ENCODE data around the gene CITED4. TPM values are rescaled to one million over a fixed set of nuclear protein-coding genes. Genes with fewer than 3 reads are reported as not detected.

CITED4 gene
- total RNA-seq, 2 donors from 2014 or later, result 72.3 to 138 TPM

DNA sequence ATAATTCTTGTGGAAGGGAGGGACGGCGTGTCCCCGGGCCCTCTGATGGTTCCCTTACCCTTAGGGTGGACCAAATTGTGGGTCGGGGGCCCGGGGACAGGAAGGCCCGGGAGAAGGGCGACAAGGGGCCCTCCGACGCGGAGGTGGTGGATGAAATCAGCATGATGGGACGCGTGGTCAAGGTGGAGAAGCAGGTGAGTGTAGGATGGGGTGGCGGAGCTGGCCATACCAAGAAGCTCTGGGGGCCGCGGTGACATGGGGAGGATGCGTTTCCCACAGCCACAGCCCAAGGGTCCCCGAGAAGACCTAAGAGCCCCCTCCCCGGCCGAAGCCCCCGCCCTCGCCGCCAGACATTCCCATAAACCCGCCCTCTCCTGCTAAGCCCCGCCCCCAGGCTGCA, 24.6 kb downstream of the CITED4 start:
- Histone ChIP-seq H3K4me3 (no peak overlapping the region), H3K27ac (no peak overlapping the region), H3K4me1 (replicated peaks) (no peaks in the 10 kb centered on the region), H3K27me3 (replicated peaks; ENCODE audit: insufficient read depth) (no peaks in the 10 kb centered on the region), H3K36me3 (no peaks in the 10 kb centered on the region), H3K9me3 (no peaks in the 10 kb centered on the region)
- intact Hi-C loops (cut with DNase I), result no loop called here
- TF ChIP-seq, protein P1, sequence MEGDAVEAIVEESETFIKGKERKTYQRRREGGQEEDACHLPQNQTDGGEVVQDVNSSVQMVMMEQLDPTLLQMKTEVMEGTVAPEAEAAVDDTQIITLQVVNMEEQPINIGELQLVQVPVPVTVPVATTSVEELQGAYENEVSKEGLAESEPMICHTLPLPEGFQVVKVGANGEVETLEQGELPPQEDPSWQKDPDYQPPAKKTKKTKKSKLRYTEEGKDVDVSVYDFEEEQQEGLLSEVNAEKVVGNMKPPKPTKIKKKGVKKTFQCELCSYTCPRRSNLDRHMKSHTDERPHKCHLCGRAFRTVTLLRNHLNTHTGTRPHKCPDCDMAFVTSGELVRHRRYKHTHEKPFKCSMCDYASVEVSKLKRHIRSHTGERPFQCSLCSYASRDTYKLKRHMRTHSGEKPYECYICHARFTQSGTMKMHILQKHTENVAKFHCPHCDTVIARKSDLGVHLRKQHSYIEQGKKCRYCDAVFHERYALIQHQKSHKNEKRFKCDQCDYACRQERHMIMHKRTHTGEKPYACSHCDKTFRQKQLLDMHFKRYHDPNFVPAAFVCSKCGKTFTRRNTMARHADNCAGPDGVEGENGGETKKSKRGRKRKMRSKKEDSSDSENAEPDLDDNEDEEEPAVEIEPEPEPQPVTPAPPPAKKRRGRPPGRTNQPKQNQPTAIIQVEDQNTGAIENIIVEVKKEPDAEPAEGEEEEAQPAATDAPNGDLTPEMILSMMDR (IDR thresholded peaks at IDR 0.05), result no peak
- no peak for TF ChIP-seq POLR2A (IDR thresholded peaks at IDR 0.05)
- TF ChIP-seq POLR2AphosphoS5 (IDR thresholded peaks at IDR 0.05), result no peak
- 75% methylated on average over 24 of the region's 24 CpGs for WGBS
- no peak for DNase-seq (ENCODE audit: low spot score)

DNA sequence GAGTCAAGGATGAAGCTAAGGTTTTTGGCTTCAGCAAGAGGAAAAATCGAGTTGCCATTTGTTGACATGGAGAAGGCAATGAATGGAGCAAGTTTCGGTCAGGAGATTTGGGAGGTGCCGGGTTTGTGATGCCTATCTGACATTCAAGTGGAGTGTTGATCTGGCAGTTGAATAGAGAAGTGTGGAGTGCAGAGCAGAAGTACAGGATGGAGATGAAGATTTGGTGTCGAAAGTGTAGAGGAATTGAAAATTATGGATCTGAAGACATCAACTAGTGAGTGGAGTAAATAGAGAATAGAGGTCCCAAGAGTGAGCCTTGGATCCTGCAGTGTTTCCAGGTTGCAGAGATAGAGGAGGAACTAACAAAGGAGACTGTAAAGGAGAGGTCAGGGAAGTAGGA, 25.9 kb downstream of the CITED4 start:
- DNase-seq (ENCODE audit: low spot score), result no peak
- Histone ChIP-seq H3K4me1 (replicated peaks) (no peaks in the 10 kb centered on the region), H3K36me3 (no peaks in the 10 kb centered on the region), H3K27me3 (replicated peaks; ENCODE audit: insufficient read depth) (no peaks in the 10 kb centered on the region), H3K9me3 (no peaks in the 10 kb centered on the region), H3K27ac (no peak overlapping the region), H3K4me3 (no peak overlapping the region)
- TF ChIP-seq POLR2A (IDR thresholded peaks at IDR 0.05), result no peak
- TF ChIP-seq, protein P1 (IDR thresholded peaks at IDR 0.05), result no peak
- no peak for TF ChIP-seq POLR2AphosphoS5 (IDR thresholded peaks at IDR 0.05)
- 85% methylated on average over 4 of the region's 4 CpGs for WGBS
- intact Hi-C loops (cut with DNase I), result no loop called here

DNA sequence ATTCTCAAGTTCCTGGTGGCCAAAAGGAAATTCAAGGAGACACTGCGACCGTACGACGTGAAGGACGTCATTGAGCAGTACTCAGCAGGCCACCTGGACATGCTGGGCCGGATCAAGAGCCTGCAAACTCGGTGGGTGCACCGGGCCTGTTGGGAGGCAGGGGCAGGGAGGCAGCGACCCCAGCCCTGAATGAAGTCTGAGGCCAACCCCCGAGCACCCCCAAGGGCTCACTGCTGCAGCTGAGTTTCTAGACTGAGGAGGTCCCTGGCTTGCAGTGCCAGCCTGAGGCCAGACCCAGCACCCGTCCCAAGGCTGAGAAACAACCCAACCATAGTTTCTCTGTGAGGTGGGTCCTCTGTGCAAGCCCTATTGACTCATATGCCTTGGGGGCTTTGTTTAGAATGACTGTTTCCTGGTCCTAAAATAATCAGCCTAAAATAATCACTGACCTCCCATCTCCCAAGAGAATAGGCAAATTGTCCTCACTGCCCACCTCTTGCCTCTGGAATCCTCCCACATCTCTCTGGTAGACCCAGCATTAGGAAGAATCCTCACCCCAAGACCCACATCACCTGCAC, 27.1 kb downstream of the CITED4 start:
- 89% methylated on average over 11 of the region's 11 CpGs for whole genome bisulfite sequencing
- no peaks in the 10 kb centered on the region for H3K36me3 ChIP-seq
- H3K27ac ChIP-seq, result no peak overlapping the region
- no peak for DNase-seq (ENCODE audit: low spot score)
- no peaks in the 10 kb centered on the region for H3K9me3 ChIP-seq
- no peaks in the 10 kb centered on the region for H3K27me3 ChIP-seq (replicated peaks; ENCODE audit: insufficient read depth)
- TF ChIP-seq POLR2A (IDR thresholded peaks at IDR 0.05) (no peak), POLR2AphosphoS5 (IDR thresholded peaks at IDR 0.05) (no peak)
- TF ChIP-seq, protein P1 (IDR thresholded peaks at IDR 0.05), result no peak
- H3K4me1 ChIP-seq (replicated peaks), result no peaks in the 10 kb centered on the region
- intact Hi-C loops (cut with DNase I), result no loop called here
- no peak overlapping the region for H3K4me3 ChIP-seq

DNA sequence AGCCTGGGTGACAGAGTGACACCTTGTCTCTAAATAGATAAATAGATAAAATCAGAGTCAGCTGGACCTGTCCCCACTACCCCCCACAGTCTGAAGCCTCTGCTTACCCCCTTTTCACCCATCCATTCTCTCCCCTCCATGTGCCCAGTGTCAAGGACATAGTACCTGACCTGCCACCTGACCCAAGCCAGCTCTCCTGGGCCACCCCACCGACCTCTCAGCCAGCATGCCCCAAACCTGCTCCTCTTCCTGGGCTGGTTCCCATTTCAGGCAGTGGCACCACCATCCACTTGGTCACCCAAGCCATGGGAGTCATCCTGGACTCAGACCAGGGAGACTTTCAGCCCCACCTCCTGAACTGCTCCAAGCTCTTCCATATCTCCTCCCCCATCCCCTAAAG, 28.2 kb downstream of the CITED4 start:
- no peak for TF ChIP-seq POLR2AphosphoS5 (IDR thresholded peaks at IDR 0.05)
- no peak for TF ChIP-seq POLR2A (IDR thresholded peaks at IDR 0.05)
- TF ChIP-seq, protein P1 (IDR thresholded peaks at IDR 0.05), result no peak
- Histone ChIP-seq H3K27ac (no peak overlapping the region), H3K36me3 (no peaks in the 10 kb centered on the region), H3K4me3 (no peak overlapping the region), H3K4me1 (replicated peaks) (no peaks in the 10 kb centered on the region), H3K9me3 (no peaks in the 10 kb centered on the region), H3K27me3 (replicated peaks; ENCODE audit: insufficient read depth) (no peaks in the 10 kb centered on the region)
- intact Hi-C loops (cut with DNase I), result no loop called here
- DNase-seq (ENCODE audit: low spot score), result no peak
- WGBS, result 93% methylated on average over 1 of the region's 1 CpG

DNA sequence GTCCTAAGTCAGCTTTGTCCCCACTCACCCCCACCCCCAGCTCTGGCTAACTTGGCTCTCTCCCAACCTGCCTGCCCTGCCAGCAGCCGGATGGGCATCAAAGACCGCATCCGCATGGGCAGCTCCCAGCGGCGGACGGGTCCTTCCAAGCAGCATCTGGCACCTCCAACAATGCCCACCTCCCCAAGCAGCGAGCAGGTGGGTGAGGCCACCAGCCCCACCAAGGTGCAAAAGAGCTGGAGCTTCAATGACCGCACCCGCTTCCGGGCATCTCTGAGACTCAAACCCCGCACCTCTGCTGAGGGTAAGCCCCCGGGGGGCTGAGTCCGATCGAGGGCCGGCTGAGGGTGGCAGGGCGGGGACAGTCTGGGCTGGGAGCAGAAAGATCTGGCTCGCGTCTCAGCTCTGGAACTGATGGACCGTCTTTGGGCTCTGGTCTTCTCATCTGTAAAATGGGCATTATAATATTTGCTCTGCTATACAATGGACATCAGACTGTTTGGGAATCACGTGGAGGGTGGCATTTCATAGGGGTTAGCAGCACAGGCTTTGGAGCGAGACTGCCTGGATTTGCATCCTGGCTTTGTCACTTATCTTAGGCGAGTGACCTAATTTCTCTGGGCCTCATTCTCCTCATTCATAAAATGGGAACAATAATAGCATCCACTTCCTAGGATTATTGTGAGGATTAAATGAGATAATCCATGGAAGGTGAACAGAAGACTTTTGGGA, 31.0 kb downstream of the CITED4 start:
- Histone ChIP-seq H3K36me3 (no peaks in the 10 kb centered on the region), H3K27ac (no peak overlapping the region), H3K4me1 (replicated peaks) (no peaks in the 10 kb centered on the region), H3K27me3 (replicated peaks; ENCODE audit: insufficient read depth) (no peaks in the 10 kb centered on the region), H3K9me3 (no peaks in the 10 kb centered on the region), H3K4me3 (no peak overlapping the region)
- intact Hi-C loops (cut with DNase I), result no loop called here
- WGBS, result 86% methylated on average over 22 of the region's 22 CpGs
- no peak for DNase-seq (ENCODE audit: low spot score)
- TF ChIP-seq POLR2AphosphoS5 (IDR thresholded peaks at IDR 0.05) (no peak), POLR2A (IDR thresholded peaks at IDR 0.05) (no peak)
- TF ChIP-seq, protein P1 (IDR thresholded peaks at IDR 0.05), result no peak
